Spleen (tissue), 3 donors: ENCODE data around the gene FAM47B.

Source experiments
- POLR2A ChIP-seq, 3 donors: fragments of 450-650 bp; IDR thresholded peaks; one replicate each; pipeline ENCODE4 v1.5.1; 2017; ENCODE audit warnings: antibody characterized with exemption in 3 of 3, mild to moderate bottlenecking in 1 of 3
- POLR2AphosphoS5 ChIP-seq, 3 donors: sonication (generic); formaldehyde crosslinking; IDR thresholded peaks; one replicate each; pipeline ENCODE4 v1.5.1; 2017; ENCODE audit warnings: antibody characterized with exemption in 3 of 3

- TF ChIP-seq POLR2A (IDR thresholded peaks at IDR 0.05): no peak
- TF ChIP-seq POLR2AphosphoS5 (IDR thresholded peaks at IDR 0.05): no peak
Observed at GRCh38 chrX:34987646-34988045, 45.0 kb downstream of the FAM47B start.
